HCT116 (cell line): ENCODE results near the gene TFF2. TPM values are rescaled to one million over a fixed set of nuclear protein-coding genes. Genes with fewer than 3 reads are reported as not detected.

Source experiments
- ATAC-seq: fragments of 200-7000 bp; cut with Tn5 transposase; 2 replicates; pipeline ENCODE4 v1.9.1; 2020; ENCODE audit warnings: mild to moderate bottlenecking, moderate library complexity
- BruUV-seq: library from RNA; stranded (reverse); fragments of 400-500 nt; replicated peaks from 2 replicates; lab custom pipeline; 2021; lab: Mats Ljungman, UMichigan
- CTCF ChIA-PET: fragments of 300-600 bp; sonication (Branson Sonifier 250); formaldehyde crosslinking; loops from one replicate; lab custom pipeline; 2021; ENCODE audit warnings: antibody characterized with exemption; lab: Charles Lee
- POLR2A ChIA-PET: fragments of 300-600, 350-600 bp; sonication (Branson Sonifier 250); formaldehyde crosslinking; loops from one replicate; lab custom pipeline; 2021; ENCODE audit warnings: antibody characterized with exemption; lab: Charles Lee
- RAD21 ChIA-PET, 2 experiments: fragments of 300-600 bp; sonication (Branson Sonifier 250); formaldehyde crosslinking; loops; one replicate each; lab custom pipeline; 2023; ENCODE audit warnings: low total read pairs in 2 of 2; ENCODE audit not compliant: uncharacterized antibody in 2 of 2, unreplicated experiment in 2 of 2, low non-redundant PET in 1 of 2; lab: Charles Lee
- DNase-seq: peaks from one replicate; pipeline ENCODE4 v3.0.0-alpha.2; 2010; ENCODE audit warnings: low read depth, low spot score
- H2AFZ ChIP-seq: fragments of 200-600 bp; shearing (Covaris generic), sonication (generic); 2 replicates; pipeline ENCODE4 v1.6.1; 2017; ENCODE audit warnings: low read depth, mixed run types, mixed read lengths, antibody characterized with exemption, low read length; ENCODE audit not compliant: poor library complexity, severe bottlenecking
- H3K27ac ChIP-seq: 2 replicates; pipeline ENCODE4 v1.5.1; 2012; ENCODE audit warnings: low read depth, low read length
- H3K27me3 ChIP-seq: fragments of 200-600 bp; sonication (generic); 2 replicates; pipeline ENCODE4 v1.6.1; 2016; ENCODE audit warnings: mixed run types, low read length, mixed read lengths; ENCODE audit not compliant: insufficient read depth
- H3K36me3 ChIP-seq, 2 experiments: fragments of 200-500 bp in 1 of 2; fragments of 200-600 bp in 1 of 2; sonication (Bioruptor generic) in 1 of 2; sonication (generic) in 1 of 2; 2 replicates each; pipeline versions ENCODE4 v1.5.1 to v1.6.1; 2014 to 2016; ENCODE audit warnings: low read length in 2 of 2, inconsistent platforms in 1 of 2, mixed read lengths in 1 of 2, mixed run types in 1 of 2; ENCODE audit not compliant: insufficient read depth in 2 of 2, control insufficient read depth in 1 of 2
- H3K4me1 ChIP-seq, 2 experiments: fragments of 200-600 bp in 1 of 2; sonication (generic) in 1 of 2; 2 replicates each; pipeline versions ENCODE4 v1.5.1 to v1.6.1; 2012 to 2017; ENCODE audit warnings: low read length in 2 of 2, inconsistent platforms in 1 of 2, mild to moderate bottlenecking in 1 of 2, mixed read lengths in 1 of 2, mixed run types in 1 of 2, moderate library complexity in 1 of 2; ENCODE audit not compliant: insufficient read depth in 2 of 2, control insufficient read depth in 1 of 2
- H3K4me2 ChIP-seq: fragments of 200-600 bp; sonication (generic); 2 replicates; pipeline ENCODE4 v1.6.1; 2017; ENCODE audit warnings: mixed run types, low read length, mixed read lengths
- H3K4me3 ChIP-seq, 2 experiments: fragments of 200-600 bp in 1 of 2; sonication (generic) in 1 of 2; replicated peaks in 1 of 2; 2 replicates each; pipeline ENCODE4 v1.5.1; 2011 to 2016; ENCODE audit warnings: low read length in 2 of 2, control low read depth in 1 of 2, low read depth in 1 of 2, mild to moderate bottlenecking in 1 of 2, mixed read lengths in 1 of 2, mixed run types in 1 of 2
- H3K79me2 ChIP-seq: fragments of 200-600 bp; sonication (generic); 2 replicates; pipeline ENCODE4 v1.6.1; 2017; ENCODE audit warnings: mild to moderate bottlenecking, mixed run types, low read length, moderate library complexity, mixed read lengths; ENCODE audit not compliant: insufficient read depth
- H3K9ac ChIP-seq: fragments of 200-600 bp; sonication (generic); 2 replicates; pipeline ENCODE4 v1.6.1; 2016; ENCODE audit warnings: low read length, mixed read lengths
- H3K9me2 ChIP-seq: fragments of 200-600 bp; sonication (generic), shearing (Covaris generic); 2 replicates; pipeline ENCODE4 v1.6.1; 2017; ENCODE audit warnings: mixed run types, mild to moderate bottlenecking, moderate library complexity; ENCODE audit not compliant: insufficient read depth
- H3K9me3 ChIP-seq, 2 experiments: fragments of 200-500 bp in 1 of 2; fragments of 200-600 bp in 1 of 2; sonication (Bioruptor generic) in 1 of 2; sonication (generic) in 1 of 2; 2 replicates each; pipeline ENCODE4 v1.6.1; 2014 to 2017; ENCODE audit warnings: low read length in 2 of 2, mixed read lengths in 2 of 2, inconsistent platforms in 1 of 2, low read depth in 1 of 2, mild to moderate bottlenecking in 1 of 2, mixed run types in 1 of 2, moderate library complexity in 1 of 2; ENCODE audit not compliant: control insufficient read depth in 1 of 2, insufficient read depth in 1 of 2
- H4K20me1 ChIP-seq: fragments of 200-600 bp; sonication (generic), shearing (Covaris generic); 2 replicates; pipeline ENCODE4 v1.6.1; 2017; ENCODE audit warnings: mixed run types, mild to moderate bottlenecking, moderate library complexity; ENCODE audit not compliant: insufficient read depth
- ELF1 ChIP-seq: IDR thresholded peaks from 2 replicates; pipeline ENCODE4 v1.6.1; 2012; ENCODE audit warnings: low read depth, borderline replicate concordance
- EZH2 ChIP-seq: fragments of 200-600 bp; sonication (generic); IDR thresholded peaks from 2 replicates; pipeline ENCODE4 v1.6.1; 2017; ENCODE audit warnings: antibody characterized with exemption, mixed run types
- POLR2A ChIP-seq: IDR thresholded peaks from 2 replicates; pipeline ENCODE4 v1.7.0; 2011; ENCODE audit warnings: borderline replicate concordance; ENCODE audit not compliant: insufficient read depth, insufficient read length; ENCODE audit errors: extremely low read depth
- POLR2AphosphoS5 ChIP-seq: IDR thresholded peaks from 2 replicates; pipeline ENCODE4 v1.6.1; 2011; ENCODE audit warnings: mild to moderate bottlenecking, low read depth, low read length, moderate library complexity
- SIN3A ChIP-seq: IDR thresholded peaks from 2 replicates; pipeline ENCODE4 v1.6.1; 2012; ENCODE audit warnings: low read depth
- SP1 ChIP-seq: IDR thresholded peaks from 2 replicates; pipeline ENCODE4 v1.6.1; 2012; ENCODE audit warnings: low read depth
- YY1 ChIP-seq: IDR thresholded peaks from 2 replicates; pipeline ENCODE4 v1.6.1; 2011; ENCODE audit warnings: low read length, low read depth, moderate library complexity, mild to moderate bottlenecking; ENCODE audit not compliant: insufficient replicate concordance; ENCODE audit errors: extremely low read depth
- intact Hi-C: fragments of 100-400 bp; cut with micrococcal nuclease; formaldehyde crosslinking; loops from 2 replicates; pipeline ENCODE4 v1.10.0; 2022
- total RNA-seq: library from RNA; stranded (reverse); gene quantifications from one replicate; pipeline ENCODE4 v1.2.1, GENCODE V29; 2021; ENCODE audit not compliant: unreplicated experiment
- TF ChIP-seq, protein P1 (sequence below): IDR thresholded peaks from 2 replicates; pipeline ENCODE4 v1.6.1; 2012
- TF ChIP-seq, protein P2 (sequence below): IDR thresholded peaks from 2 replicates; pipeline ENCODE4 v1.6.1; 2012

TFF2 gene
- total RNA-seq, 1 experiment from 2014 or later: not detected

DNA sequence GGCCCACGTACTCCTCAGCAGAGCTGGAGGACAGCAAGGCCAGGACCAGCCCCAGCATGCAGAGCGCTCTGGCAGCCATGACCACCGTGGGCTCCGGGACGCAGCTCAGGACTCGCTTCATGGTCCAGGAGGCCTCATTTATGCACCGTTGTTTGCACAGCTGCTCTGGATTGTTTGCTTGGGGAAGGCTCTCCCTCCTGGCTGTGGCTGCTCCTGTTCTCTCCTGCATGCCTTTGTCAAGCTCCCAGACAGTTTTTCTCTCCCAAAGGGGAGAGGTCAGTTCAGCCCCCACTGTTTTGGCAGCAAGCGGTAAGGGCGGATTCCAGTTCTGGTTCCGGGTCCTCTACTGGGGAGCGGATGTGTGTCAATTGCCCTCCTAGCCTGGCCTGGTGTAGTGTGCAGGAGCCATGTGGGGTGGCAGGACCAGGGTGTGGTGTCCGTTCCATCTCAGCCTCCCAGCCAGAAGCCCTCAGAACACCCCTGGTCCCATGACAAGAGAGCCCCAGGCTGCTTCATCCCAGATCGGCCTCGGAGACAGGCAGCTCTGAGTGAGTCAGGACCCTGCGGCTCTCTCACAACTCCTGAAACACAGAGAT is 35.4 kb downstream of the TFF2 start, which contains the start of gene TFF3:
Gene TFF3, minus strand, starts transcription at position 114 of the 596 bp plus-strand sequence. Its CDS starts 35 bp downstream, at position 79.
- CTCF ChIA-PET: no interaction called here
- H3K4me3 ChIP-seq: no peak within 1 kb of the TSS
- H3K9me2 ChIP-seq: no peaks in the 10 kb centered on the region
- intact Hi-C loops: no loop called here
- H4K20me1 ChIP-seq: no peaks in the 10 kb centered on the region
- BruUV-seq: no TSS peak
- H3K4me2 ChIP-seq: no peak within 1 kb of the TSS
- H3K79me2 ChIP-seq: no peaks in the 10 kb centered on the region
- RAD21 ChIA-PET: no interaction called here
- no peak within 1 kb of the TSS for H2AFZ ChIP-seq
- H3K9ac ChIP-seq: no peak within 1 kb of the TSS
- POLR2A ChIA-PET: no interaction called here
- DNase-seq (no peak), ATAC-seq (no peak)
- no peaks in the 10 kb centered on the region; a peak in 1 of 4 replicates for H3K4me1 ChIP-seq
- no peaks in the 10 kb centered on the region for H3K27me3 ChIP-seq
- H3K9me3 ChIP-seq: no peaks in the 10 kb centered on the region
- TF ChIP-seq, protein P1, sequence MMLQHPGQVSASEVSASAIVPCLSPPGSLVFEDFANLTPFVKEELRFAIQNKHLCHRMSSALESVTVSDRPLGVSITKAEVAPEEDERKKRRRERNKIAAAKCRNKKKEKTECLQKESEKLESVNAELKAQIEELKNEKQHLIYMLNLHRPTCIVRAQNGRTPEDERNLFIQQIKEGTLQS: no peak
- no peak for TF ChIP-seq EZH2
- no peak for TF ChIP-seq POLR2A
- no peak for TF ChIP-seq ELF1
- no peak for TF ChIP-seq POLR2AphosphoS5
- TF ChIP-seq SIN3A: no peak
- no peaks in the 10 kb centered on the region for H3K36me3 ChIP-seq
- H3K27ac ChIP-seq: no peak within 1 kb of the TSS

DNA sequence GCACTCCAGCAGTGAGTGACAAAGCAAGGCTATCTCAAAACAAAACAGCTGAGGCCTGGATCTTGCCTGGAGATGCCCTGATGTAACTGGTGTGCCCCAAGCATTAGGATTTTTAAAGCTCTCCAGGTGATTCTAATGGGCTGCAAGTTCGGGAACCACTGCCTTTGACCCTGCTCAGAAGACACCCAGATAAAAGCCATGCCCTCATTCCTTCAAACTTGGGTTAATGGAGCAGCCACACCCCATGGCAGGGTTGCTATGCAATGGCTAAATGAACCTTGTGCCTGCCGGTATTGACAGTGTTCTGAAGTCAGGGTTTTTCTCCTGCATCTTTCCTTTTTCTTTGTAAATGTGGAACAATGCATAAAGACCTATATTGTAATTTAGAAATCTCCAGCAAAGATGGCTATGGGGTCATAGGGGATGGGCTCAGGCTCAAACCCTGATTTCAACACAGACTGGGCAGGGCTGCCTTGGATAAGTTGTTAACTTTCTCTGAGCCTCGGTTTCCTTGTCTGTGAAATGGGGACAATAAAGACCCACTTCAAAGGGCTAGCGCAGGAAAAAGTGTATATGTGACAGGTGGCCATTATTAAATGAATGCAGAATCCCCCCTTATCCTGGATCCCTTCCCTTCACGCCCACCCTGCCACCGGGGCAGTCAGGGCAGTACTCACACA is 36.0 kb downstream of the TFF2 start:
- H2AFZ ChIP-seq: no peak overlapping the region
- intact Hi-C loops: no loop called here
- ChIA-PET CTCF (no interaction called here), POLR2A (no interaction called here), RAD21 (no interaction called here)
- H3K79me2 ChIP-seq: no peaks in the 10 kb centered on the region
- no peaks in the 10 kb centered on the region for H3K9me3 ChIP-seq
- H3K36me3 ChIP-seq: no peaks in the 10 kb centered on the region
- no peak for TF ChIP-seq SP1
- no peak for TF ChIP-seq POLR2A
- TF ChIP-seq YY1: no peak
- no peak for TF ChIP-seq ELF1
- TF ChIP-seq, protein P2, sequence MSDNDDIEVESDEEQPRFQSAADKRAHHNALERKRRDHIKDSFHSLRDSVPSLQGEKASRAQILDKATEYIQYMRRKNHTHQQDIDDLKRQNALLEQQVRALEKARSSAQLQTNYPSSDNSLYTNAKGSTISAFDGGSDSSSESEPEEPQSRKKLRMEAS: no peak
- TF ChIP-seq POLR2AphosphoS5: no peak
- TF ChIP-seq SIN3A: no peak
- H3K27ac ChIP-seq: no peak overlapping the region
- no peak overlapping the region for H3K4me2 ChIP-seq
- no peaks in the 10 kb centered on the region for H3K9me2 ChIP-seq
- BruUV-seq: no TSS peak
- H3K4me1 ChIP-seq: no peaks in the 10 kb centered on the region; a peak in 1 of 4 replicates
- ATAC-seq (no peak), DNase-seq (no peak)
- H3K4me3 ChIP-seq: no peak overlapping the region
- H4K20me1 ChIP-seq: no peaks in the 10 kb centered on the region
- no peak overlapping the region for H3K9ac ChIP-seq
- H3K27me3 ChIP-seq: no peaks in the 10 kb centered on the region
